HEK293 (cell line): ENCODE data around the gene GCFC2.

Experiments
- CTCF ChIA-PET: fragments of 350-600 bp; formaldehyde crosslinking; extraction: SDS; loops from one replicate; lab custom pipeline; 2021; ENCODE audit warnings: antibody characterized with exemption; lab: Yijun Ruan, JAX
- POLR2A ChIA-PET: fragments of 300-600 bp; formaldehyde crosslinking; extraction: SDS; loops from one replicate; lab custom pipeline; 2020; ENCODE audit warnings: antibody characterized with exemption, inconsistent platforms; lab: Yijun Ruan, JAX
- H3K27ac ChIP-seq: fragments of 200-500 bp; sonication (Bioruptor generic); 2 replicates; pipeline ENCODE4 v1.5.1; 2014; ENCODE audit warnings: low read depth, low read length, control low read depth, inconsistent platforms; ENCODE audit errors: extremely low read depth
- H3K36me3 ChIP-seq, 2 experiments: fragments of 200-500 bp in 1 of 2; sonication (Bioruptor generic) in 1 of 2; 1 replicate in 1 of 2; 2 replicates in 1 of 2; pipeline ENCODE4 v1.5.1; 2014 to 2017; ENCODE audit warnings: inconsistent platforms in 2 of 2, low read length in 2 of 2; ENCODE audit not compliant: control insufficient read depth in 2 of 2, insufficient read depth in 1 of 2
- H3K4me1 ChIP-seq: fragments of 200-500 bp; sonication (Bioruptor generic); 2 replicates; pipeline ENCODE4 v1.5.1; 2014; ENCODE audit warnings: mild to moderate bottlenecking, low read length, inconsistent platforms; ENCODE audit not compliant: control insufficient read depth, insufficient read depth
- H3K4me3 ChIP-seq: 2 replicates; pipeline ENCODE4 v1.5.1; 2011; ENCODE audit warnings: low read depth, mild to moderate bottlenecking, control low read depth, low read length, moderate library complexity
- H3K9me3 ChIP-seq: fragments of 200-500 bp; sonication (Bioruptor generic); 2 replicates; pipeline ENCODE4 v1.5.1; 2014; ENCODE audit warnings: low read depth, low read length, inconsistent platforms; ENCODE audit not compliant: control insufficient read depth, insufficient read depth
- BCL6B ChIP-seq: fragments of 450-650 bp; formaldehyde crosslinking; IDR thresholded peaks from 2 replicates; pipeline ENCODE4 v1.5.1; 2017; ENCODE audit warnings: missing biosample characterization, missing genetic modification characterization
- GLIS1 ChIP-seq: fragments of 450-650 bp; formaldehyde crosslinking; IDR thresholded peaks from 2 replicates; pipeline ENCODE4 v1.5.1; 2016; ENCODE audit warnings: missing biosample characterization, missing genetic modification characterization
- GLIS2 ChIP-seq: fragments of 450-650 bp; formaldehyde crosslinking; IDR thresholded peaks from 2 replicates; pipeline ENCODE4 v1.5.1; 2016; ENCODE audit warnings: missing biosample characterization, missing genetic modification characterization
- IKZF3 ChIP-seq: fragments of 450-650 bp; IDR thresholded peaks from 2 replicates; pipeline ENCODE4 v1.5.0; 2018; ENCODE audit warnings: missing biosample characterization, mild to moderate bottlenecking, missing genetic modification characterization, moderate library complexity
- YY2 ChIP-seq: fragments of 450-650 bp; formaldehyde crosslinking; IDR thresholded peaks from 2 replicates; pipeline ENCODE4 v1.5.1; 2016; ENCODE audit warnings: missing biosample characterization, missing genetic modification characterization
- ZBTB10 ChIP-seq: fragments of 450-650 bp; formaldehyde crosslinking; IDR thresholded peaks from 2 replicates; pipeline ENCODE4 v1.5.1; 2016; ENCODE audit warnings: missing biosample characterization, missing genetic modification characterization
- ZBTB49 ChIP-seq: fragments of 450-650 bp; formaldehyde crosslinking; IDR thresholded peaks from 2 replicates; pipeline ENCODE4 v1.5.1; 2016; ENCODE audit warnings: missing biosample characterization, missing genetic modification characterization, low read depth
- ZNF202 ChIP-seq: fragments of 450-650 bp; formaldehyde crosslinking; IDR thresholded peaks from 2 replicates; pipeline ENCODE4 v1.5.1; 2016; ENCODE audit warnings: missing biosample characterization, missing genetic modification characterization, borderline replicate concordance
- ZNF248 ChIP-seq: fragments of 450-650 bp; formaldehyde crosslinking; IDR thresholded peaks from 2 replicates; pipeline ENCODE4 v1.5.1; 2017; ENCODE audit warnings: missing biosample characterization, missing genetic modification characterization
- ZNF335 ChIP-seq: fragments of 450-650 bp; formaldehyde crosslinking; conservative IDR thresholded peaks from 2 replicates; pipeline ENCODE4 v1.5.1; 2016; ENCODE audit warnings: missing biosample characterization, missing genetic modification characterization
- ZNF394 ChIP-seq: fragments of 450-650 bp; formaldehyde crosslinking; IDR thresholded peaks from 2 replicates; pipeline ENCODE4 v1.5.1; 2016; ENCODE audit warnings: missing biosample characterization, missing genetic modification characterization, mild to moderate bottlenecking, moderate library complexity, borderline replicate concordance
- ZNF473 ChIP-seq: fragments of 450-650 bp; formaldehyde crosslinking; IDR thresholded peaks from 2 replicates; pipeline ENCODE4 v1.5.1; 2017; ENCODE audit warnings: missing biosample characterization, missing genetic modification characterization
- ZNF549 ChIP-seq: fragments of 450-650 bp; IDR thresholded peaks from 2 replicates; pipeline ENCODE4 v1.5.1; 2018; ENCODE audit warnings: missing biosample characterization, missing genetic modification characterization, mild to moderate bottlenecking, inconsistent platforms, moderate library complexity
- ZNF561 ChIP-seq: fragments of 450-650 bp; IDR thresholded peaks from 2 replicates; pipeline ENCODE4 v1.5.1; 2018; ENCODE audit warnings: missing biosample characterization, missing genetic modification characterization, borderline replicate concordance
- ZNF610 ChIP-seq: fragments of 450-650 bp; formaldehyde crosslinking; IDR thresholded peaks from 2 replicates; pipeline ENCODE4 v1.5.1; 2016; ENCODE audit warnings: missing biosample characterization, missing genetic modification characterization, borderline replicate concordance
- ZNF623 ChIP-seq: fragments of 450-650 bp; formaldehyde crosslinking; IDR thresholded peaks from 2 replicates; pipeline ENCODE4 v1.5.1; 2016; ENCODE audit warnings: missing biosample characterization, missing genetic modification characterization
- ZNF626 ChIP-seq: fragments of 450-650 bp; sonication (Bioruptor Pico); formaldehyde crosslinking; IDR thresholded peaks from 2 replicates; pipeline ENCODE4 v1.5.1; 2018; ENCODE audit warnings: missing biosample characterization, missing genetic modification characterization, inconsistent platforms
- ZNF660 ChIP-seq: fragments of 450-650 bp; IDR thresholded peaks from 2 replicates; pipeline ENCODE4 v1.5.1; 2018; ENCODE audit warnings: missing biosample characterization, mild to moderate bottlenecking, missing genetic modification characterization
- ZNF664 ChIP-seq: fragments of 450-650 bp; formaldehyde crosslinking; IDR thresholded peaks from 2 replicates; pipeline ENCODE4 v1.5.1; 2016; ENCODE audit warnings: missing biosample characterization, missing genetic modification characterization
- ZNF670 ChIP-seq: fragments of 450-650 bp; formaldehyde crosslinking; IDR thresholded peaks from 2 replicates; pipeline ENCODE4 v1.5.1; 2016; ENCODE audit warnings: missing biosample characterization, missing genetic modification characterization, low read depth
- ZNF707 ChIP-seq: fragments of 450-650 bp; formaldehyde crosslinking; IDR thresholded peaks from 2 replicates; pipeline ENCODE4 v1.5.1; 2016; ENCODE audit warnings: missing biosample characterization, missing genetic modification characterization
- ZNF76 ChIP-seq: fragments of 450-650 bp; formaldehyde crosslinking; IDR thresholded peaks from 2 replicates; pipeline ENCODE4; 2016; ENCODE audit warnings: low read depth, missing biosample characterization, missing genetic modification characterization, borderline replicate concordance
- ZNF830 ChIP-seq: fragments of 450-650 bp; IDR thresholded peaks from 2 replicates; pipeline ENCODE4 v1.5.0; 2018; ENCODE audit warnings: missing biosample characterization, missing genetic modification characterization, low read depth, mild to moderate bottlenecking, moderate library complexity

The GCFC2 gene

GRCh38 chr2:75656563-75656962 lies 54.2 kb downstream of the GCFC2 start (continued):
- TF ChIP-seq ZBTB10: no peak
- TF ChIP-seq ZNF248: no peak

- no peaks in the 10 kb centered on the region for H3K9me3 ChIP-seq
- TF ChIP-seq ZNF76 (tag by site-specific recombination): no peak
- H3K36me3 ChIP-seq: peaks cover 64 to 89% of the 10 kb centered on the region in 2 experiments
- POLR2A ChIA-PET: no interaction called here
- CTCF ChIA-PET: interaction anchor here (1.1 to 3.1 kb wide), 3 partner anchors 13 to 21 kb away, joined by 3 to 16 read pairs (median 5); no protein-coding TSS in a partner anchor
- H3K4me1 ChIP-seq: no peaks in the 10 kb centered on the region
- no peak overlapping the region for H3K4me3 ChIP-seq
- H3K27ac ChIP-seq: no peak overlapping the region
These were observed 54.9 kb downstream of the GCFC2 start for GRCh38 chr2:75655861-75656260.

GRCh38 chr2:75654012-75654411 lies 56.7 kb downstream of the GCFC2 start:
- ChIA-PET CTCF (interaction anchor here (1.3 to 3.1 kb wide), 2 partner anchors 13 to 23 kb away, joined by 4 to 16 read pairs; no protein-coding TSS in a partner anchor), POLR2A (no interaction called here)
- no peak overlapping the region for H3K27ac ChIP-seq
- H3K4me1 ChIP-seq: no peaks in the 10 kb centered on the region
- H3K4me3 ChIP-seq: no peak overlapping the region
- peaks cover 79 to 90% of the 10 kb centered on the region in 2 experiments for H3K36me3 ChIP-seq
- no peak for TF ChIP-seq YY2 (tag by site-specific recombination)
- TF ChIP-seq ZNF561: no peak
- no peak for TF ChIP-seq ZNF664 (tag by site-specific recombination)
- no peak for TF ChIP-seq ZBTB49 (tag by site-specific recombination)
- no peak for TF ChIP-seq ZNF626 (tag by site-specific recombination)
- no peak for TF ChIP-seq ZNF473 (tag by site-specific recombination)
- no peak for TF ChIP-seq ZNF394
- TF ChIP-seq, all 188 proteins: peak for 0
- H3K9me3 ChIP-seq: no peaks in the 10 kb centered on the region

- Histone ChIP-seq H3K9me3 (no peaks in the 10 kb centered on the region), H3K36me3 (peaks cover 37 to 47% of the 10 kb centered on the region in 2 experiments), H3K27ac (no peak overlapping the region), H3K4me3 (peak overlapping the region; percentile 90), H3K4me1 (no peaks in the 10 kb centered on the region)
- ChIA-PET POLR2A (interaction anchor here (0.7 kb wide), 1 partner anchor 1117 kb away, joined by 3 read pairs; no protein-coding TSS in a partner anchor), CTCF (interaction anchor here (0.6 to 2.1 kb wide), 7 partner anchors 10 to 505 kb away, joined by 3 to 8 read pairs (median 4); no protein-coding TSS in a partner anchor)
- TF ChIP-seq IKZF3: no peak
- no peak for TF ChIP-seq ZNF670 (tag by site-specific recombination)
- no peak for TF ChIP-seq GLIS2 (tag by site-specific recombination)
- TF ChIP-seq ZNF549: no peak
- TF ChIP-seq ZNF335: no peak
- TF ChIP-seq GLIS1 (tag by site-specific recombination): no peak
- no peak for TF ChIP-seq ZNF623 (tag by site-specific recombination)
- TF ChIP-seq ZNF610: no peak
- TF ChIP-seq ZNF202 (tag by site-specific recombination): no peak
- TF ChIP-seq ZNF660: no peak
- TF ChIP-seq ZNF830: no peak
- TF ChIP-seq ZNF707: no peak
- no peak for TF ChIP-seq BCL6B
These were observed 62.9 kb downstream of the GCFC2 start for GRCh38 chr2:75647771-75648170.
